ENCODE data around the gene TEAD3.

DNA sequence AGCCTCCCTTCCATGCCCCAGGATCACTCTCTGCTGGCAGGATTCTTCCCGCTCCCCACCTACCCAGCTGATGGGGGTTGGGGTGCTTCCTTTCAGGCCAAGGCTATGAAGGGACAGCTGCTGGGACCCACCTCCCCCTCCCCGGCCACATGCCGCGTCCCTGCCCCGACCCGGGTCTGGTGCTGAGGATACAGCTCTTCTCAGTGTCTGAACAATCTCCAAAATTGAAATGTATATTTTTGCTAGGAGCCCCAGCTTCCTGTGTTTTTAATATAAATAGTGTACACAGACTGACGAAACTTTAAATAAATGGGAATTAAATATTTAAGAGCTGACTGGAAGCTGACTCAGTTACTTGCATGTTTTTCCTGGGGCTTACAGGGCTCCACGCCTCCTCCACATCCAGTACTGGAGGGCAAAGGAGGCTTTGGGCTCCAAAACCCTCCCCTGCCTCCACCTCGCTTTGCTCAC, 69.0 kb downstream of the TEAD3 start:
- TF ChIP-seq, protein P1, sequence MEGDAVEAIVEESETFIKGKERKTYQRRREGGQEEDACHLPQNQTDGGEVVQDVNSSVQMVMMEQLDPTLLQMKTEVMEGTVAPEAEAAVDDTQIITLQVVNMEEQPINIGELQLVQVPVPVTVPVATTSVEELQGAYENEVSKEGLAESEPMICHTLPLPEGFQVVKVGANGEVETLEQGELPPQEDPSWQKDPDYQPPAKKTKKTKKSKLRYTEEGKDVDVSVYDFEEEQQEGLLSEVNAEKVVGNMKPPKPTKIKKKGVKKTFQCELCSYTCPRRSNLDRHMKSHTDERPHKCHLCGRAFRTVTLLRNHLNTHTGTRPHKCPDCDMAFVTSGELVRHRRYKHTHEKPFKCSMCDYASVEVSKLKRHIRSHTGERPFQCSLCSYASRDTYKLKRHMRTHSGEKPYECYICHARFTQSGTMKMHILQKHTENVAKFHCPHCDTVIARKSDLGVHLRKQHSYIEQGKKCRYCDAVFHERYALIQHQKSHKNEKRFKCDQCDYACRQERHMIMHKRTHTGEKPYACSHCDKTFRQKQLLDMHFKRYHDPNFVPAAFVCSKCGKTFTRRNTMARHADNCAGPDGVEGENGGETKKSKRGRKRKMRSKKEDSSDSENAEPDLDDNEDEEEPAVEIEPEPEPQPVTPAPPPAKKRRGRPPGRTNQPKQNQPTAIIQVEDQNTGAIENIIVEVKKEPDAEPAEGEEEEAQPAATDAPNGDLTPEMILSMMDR (IDR thresholded peaks at IDR 0.05), result no peak
- no peak for TF ChIP-seq POLR2A (IDR thresholded peaks at IDR 0.05)
